Activated CD4-positive, CD25-positive, alpha-beta regulatory T cell treated with anti-CD3 and anti-CD28 coated beads, Interleukin-2, amount 50 U/mL, for 72 hours (primary cell): ENCODE data around the gene DNAH11.
"Not testable (repeated sequence)": the region's sequence is repeated elsewhere in the genome, so short reads cannot be mapped to it uniquely, and the experiment has no call there.

Experiments used
- DNase-seq: peaks from one replicate; pipeline ENCODE4 v3.0.0; 2021

Gene DNAH11

DNA sequence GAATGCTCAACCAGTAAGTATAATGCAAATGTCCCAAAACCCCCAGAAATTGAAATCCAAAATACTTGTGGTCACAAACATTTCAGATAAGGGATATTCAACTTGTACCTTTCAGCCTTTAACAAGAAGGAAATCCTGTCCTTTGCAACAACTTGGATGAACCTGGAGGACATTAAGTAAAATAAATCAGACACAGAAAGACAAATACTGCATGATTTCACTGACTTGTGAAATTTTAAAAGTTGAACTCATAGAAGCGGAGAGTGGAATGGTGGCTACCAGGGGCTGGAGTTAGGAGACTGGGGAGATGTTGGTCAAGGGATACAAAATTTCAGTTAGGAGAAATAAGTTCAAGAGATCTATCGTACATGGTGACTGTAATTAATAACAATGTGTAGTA lies 187.6 kb downstream of the DNAH11 start:
- DNase-seq = no peak

DNA sequence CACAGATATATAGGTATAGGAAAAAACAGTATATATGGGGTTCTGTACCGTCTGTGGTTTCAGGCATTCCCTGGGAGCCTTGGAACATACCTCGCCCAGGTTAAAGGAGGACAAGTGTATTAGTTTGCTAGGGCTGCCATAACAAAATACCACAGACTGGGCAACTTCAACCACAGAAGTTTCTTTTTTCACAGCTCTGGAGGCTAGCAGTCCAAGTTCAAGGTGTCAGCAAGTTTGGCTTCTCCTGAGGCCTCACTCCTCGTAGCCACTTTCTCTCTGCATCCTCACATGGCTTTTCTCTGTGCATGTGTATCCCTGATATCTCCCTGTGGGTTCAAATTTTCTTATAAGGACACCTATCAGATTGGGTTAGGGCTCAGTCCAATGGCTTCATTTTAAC lies 189.1 kb downstream of the DNAH11 start:
- DNase-seq = no peak

DNA sequence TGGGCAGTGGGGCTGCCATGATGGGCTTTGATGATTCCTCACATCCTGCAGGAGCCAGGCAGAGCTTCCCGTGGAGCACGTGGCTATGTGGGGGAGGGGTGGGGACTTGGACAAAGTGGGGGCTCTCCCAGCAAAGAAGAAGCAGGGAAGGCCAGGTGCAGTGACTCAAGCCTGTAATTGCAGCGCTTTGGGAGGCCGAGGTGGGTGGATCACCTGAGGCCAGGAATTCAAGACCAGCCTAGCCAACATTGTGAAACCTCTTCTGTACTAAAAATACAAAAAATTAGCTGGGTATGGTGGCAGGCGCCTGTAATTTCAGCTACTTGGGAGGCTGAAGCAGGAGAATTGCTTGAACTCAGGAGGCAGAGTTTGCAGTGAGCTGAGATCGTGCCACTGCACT lies 190.1 kb downstream of the DNAH11 start:
- not testable (repeated sequence) for DNase-seq

DNA sequence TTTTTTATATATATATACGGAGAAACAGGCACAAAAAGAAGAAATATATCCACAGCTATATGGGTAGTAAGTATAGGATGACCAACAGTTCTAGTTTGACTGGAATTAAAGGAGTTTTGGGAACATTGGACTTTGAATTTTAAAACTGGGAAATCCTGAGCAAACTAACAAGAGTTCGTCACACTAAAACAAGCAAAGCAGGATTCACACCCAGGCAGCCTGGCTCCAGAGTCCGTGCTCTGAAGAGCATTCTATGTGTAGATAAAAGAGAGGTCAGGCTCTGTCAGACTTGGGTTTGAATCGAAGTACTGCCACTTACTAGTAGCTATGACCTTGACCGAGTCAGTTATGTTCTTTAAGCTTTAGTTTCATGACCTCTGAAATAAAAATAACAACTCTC lies 191.0 kb downstream of the DNAH11 start:
- DNase-seq = no peak

DNA sequence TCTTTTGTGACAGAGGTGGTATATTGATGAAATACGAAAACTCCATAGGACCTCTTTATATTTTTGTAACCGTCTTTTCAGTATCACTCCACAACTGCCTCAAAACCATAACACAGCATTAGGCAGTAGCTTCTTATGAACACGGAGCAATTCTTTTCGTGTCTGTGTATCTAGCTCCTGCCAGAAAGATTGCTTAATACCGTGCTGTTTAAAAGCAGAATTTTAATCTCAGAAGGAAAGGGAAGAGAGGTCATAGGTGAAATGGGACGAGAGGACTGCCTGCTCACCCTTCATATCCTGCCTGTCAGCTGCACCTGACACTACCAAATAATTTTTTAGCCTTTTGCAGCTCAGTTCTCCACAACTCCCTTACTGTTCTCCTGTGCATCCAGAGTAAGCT lies 200.7 kb downstream of the DNAH11 start:
- no peak for DNase-seq

DNA sequence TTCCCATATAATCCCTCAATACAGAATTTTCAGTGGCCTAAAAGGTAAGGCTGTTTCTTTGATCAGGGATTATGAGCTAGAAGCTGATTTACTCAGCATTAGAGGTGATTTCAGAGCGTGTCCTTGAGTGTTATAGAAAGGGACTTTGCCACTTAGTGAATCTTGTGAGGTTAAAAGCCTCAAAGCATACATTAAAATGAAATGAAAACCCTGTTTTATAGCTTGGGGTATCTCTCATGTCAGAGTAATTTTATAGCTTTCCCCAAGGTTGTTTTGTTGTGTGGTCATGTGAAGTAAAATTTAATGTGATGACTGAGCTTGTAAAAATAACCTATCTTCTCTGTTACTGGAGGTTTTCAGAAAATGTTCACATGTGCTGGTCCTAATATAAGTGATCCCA lies 204.1 kb downstream of the DNAH11 start:
- DNase-seq = no peak

DNA sequence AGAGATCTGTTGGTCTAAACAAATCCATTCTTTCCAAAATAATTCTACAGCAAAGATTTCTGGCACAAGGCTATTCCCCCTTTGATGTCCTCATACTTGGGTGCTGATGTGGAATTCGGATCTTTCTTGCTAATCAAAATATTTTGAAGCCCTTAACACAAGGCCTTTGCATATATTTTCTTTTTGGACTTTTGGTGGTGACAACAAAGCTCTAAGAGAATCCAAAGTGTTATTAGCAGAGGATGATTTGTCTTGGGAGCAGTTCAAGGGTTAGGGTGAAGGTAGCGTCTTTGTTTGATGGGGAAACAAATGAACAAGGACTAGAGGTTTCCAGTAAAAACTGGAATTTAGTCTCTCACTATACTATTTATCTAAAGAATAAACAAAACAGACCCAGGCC lies 205.0 kb downstream of the DNAH11 start:
- DNase-seq = no peak

DNA sequence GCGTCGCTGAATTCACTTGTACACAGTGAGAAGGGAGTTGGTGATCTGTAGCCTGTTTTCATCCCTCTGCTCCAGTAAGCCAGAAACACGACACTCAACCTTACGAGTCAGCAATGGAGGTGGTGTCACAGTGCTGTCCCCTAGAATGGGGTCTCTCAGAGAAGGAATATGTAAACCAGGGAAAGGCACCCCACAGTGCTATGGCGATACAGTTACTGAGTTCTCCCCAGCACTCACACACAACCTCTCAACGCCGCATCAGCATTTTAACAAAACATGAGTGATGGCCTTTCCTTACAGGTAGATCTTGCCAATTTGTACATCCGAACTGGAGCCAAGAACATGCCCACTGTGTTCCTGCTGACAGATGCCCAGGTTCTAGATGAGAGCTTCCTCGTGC lies 206.5 kb downstream of the DNAH11 start:
- DNase-seq = no peak

DNA sequence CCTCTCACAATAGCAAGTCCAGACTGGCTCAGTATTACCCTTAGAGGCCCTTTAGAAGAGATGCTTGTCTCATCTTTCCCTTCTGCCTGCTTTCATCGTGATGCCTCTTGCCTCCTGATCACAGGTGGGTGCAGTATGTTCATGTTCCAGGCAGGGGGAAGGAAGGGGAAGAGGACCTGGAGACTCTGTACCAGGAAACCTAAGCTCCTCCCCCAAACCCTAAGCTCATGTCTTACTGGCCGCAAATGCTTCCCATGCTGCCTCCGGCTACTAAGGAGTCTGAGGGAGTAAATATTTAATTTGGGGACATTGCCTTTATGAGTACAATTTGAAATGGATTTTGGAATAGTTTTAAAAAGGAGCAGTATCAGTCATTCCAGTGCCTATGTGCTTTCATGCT lies 210.2 kb downstream of the DNAH11 start:
- no peak for DNase-seq

DNA sequence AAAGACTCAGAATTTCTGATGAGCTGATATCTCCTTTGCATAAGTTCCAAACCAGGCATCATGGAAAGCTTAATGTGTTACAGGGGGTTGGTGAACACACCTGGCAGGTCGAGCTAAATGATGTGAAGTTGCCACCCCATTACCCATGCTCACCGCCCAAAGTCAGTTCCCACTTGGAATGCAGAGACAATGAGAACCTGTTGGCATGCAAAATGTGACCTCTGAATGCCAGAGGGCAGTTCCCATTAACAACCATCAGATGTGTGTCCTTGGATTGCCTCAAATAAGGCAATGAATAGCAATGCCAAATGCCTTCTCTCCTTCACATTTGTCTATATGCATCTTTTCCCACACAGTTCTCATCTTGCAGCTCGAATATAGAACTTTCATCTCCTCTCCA lies 212.1 kb downstream of the DNAH11 start:
- no peak for DNase-seq

DNA sequence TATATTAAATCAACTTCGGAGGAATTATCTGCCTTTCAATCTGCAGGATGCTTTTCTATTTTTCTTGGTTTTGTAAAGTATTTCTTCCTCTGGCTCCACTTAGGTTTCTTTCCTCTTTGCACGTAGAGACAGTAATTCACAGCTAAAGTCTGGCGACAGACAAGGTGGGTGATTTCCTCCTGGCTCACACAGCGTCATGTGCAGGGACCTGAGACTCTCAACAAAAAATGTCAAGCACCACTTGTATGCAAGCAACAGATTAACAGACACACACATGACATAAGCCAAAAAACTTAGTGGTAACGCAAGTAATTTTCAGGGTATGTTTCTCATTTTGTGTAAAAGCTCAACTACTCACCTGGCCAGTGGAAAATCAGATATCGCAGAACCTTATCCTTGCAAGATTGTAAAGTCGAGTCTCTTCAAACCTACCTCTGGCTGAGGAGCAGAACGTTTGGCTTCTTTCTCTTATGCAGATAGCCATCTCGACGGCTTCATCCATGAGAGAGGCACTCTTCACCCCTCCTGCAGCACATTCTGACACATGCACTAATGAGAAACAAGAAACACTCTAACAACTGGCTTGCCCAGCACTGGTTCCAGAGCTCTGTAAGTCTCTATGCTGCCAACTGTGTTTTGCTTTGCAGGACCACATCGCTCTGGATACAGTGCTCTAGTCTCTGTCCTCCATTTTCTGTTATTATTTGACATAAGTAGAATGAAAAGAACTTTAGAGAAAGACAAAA lies 214.9 kb downstream of the DNAH11 start:
- no peak for DNase-seq

DNA sequence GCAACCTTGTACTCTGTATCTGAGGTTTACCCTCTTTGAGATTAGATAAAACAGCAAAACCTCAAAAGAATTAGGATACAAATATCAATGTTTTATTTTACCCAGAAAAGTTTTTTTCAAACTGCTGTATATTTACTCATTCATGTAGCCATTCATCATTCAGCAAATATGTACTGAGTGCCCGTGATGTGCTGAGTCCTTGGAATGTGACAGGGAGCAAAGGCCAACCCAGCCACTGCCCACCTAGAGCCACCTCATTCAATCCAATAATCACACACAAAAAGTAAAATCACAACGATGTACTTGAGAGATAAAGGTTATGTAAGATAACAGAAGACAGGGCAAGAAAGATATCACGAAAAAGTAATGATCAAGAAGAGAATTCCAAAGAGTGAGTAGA lies 215.4 kb downstream of the DNAH11 start:
- DNase-seq = no peak

DNA sequence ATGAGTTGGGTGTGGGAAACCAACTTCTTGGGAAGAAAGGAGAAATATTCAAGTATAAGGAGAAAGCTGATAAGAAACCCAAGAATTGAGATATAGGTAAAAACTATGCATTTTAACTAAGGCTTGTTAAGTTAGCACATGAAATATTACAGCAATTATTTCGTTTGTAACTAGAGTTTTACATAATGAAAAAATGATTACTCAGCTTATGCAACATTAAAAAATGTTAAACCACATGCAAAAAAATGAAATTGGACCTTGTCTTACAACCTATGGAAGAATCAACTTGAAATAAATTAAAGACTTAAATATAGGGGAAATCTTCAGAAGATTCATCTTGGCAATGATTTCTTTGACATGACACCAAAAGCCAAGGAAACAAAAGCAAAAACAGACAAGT lies 219.6 kb downstream of the DNAH11 start:
- DNase-seq = no peak

DNA sequence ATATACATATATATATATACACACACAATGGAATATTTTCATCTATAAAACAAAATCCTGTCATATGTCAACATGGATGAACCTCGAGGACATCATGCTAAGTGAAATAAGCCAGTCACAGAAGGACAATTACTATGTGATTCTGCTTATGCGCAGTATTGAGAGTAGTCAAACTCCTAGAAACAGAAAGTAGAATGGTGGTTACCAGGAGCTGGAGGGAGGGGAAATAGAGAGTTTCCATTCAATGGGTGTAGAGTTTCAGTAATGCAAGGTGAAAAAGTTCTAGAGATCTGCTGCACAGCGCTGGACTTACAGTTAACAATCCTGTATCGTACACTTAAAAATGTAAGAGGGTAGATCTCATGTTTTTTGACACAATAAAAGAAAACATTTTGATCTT lies 221.0 kb downstream of the DNAH11 start:
- DNase-seq = no peak

DNA sequence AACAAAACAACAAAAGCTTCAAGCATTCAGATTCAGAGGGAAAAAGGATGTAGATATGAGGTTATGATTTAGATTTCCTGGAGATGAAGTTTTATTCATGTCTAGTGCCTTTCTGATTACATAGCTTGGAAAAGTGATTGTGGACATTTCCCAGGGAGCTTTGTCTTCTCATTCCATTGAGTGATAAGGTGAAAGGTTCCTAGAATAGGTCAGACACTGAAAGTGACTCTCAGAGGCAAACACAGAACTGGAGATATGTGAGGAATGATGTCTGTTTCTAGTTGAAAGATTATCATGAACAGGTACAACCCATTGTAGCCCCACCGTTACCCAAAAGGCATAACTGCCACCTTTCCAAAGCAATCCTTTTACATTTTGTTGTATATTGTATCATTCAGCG lies 223.4 kb downstream of the DNAH11 start:
- no peak for DNase-seq

DNA sequence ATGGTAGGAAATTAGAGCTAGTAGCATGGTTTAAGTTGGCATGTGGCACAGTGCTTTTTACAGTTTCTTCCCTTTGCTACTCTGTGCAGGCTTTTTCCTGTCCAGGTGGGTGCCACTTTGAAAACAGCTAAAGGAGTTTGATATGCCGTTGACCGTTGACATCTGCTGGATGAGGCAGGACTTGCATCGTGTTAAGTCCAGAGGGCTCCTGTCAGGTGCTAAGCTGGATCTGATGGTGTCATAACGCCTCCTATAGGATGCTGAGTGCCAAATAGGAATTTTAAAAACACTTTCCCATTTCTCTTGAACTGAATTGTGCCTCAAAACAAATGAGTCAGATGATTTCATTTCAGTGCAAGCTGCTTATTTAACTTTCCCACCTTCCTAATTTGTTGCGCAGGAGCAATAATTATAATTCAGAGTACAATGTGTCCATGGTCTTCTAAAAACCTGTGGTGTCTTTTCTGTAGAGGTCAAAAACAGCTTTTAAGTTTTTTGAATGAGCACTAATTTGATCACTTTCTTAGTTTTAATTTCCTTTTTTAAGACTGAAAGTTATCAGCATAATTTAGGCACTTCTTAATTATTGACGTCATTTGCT lies 224.6 kb downstream of the DNAH11 start:
- DNase-seq = no peak

DNA sequence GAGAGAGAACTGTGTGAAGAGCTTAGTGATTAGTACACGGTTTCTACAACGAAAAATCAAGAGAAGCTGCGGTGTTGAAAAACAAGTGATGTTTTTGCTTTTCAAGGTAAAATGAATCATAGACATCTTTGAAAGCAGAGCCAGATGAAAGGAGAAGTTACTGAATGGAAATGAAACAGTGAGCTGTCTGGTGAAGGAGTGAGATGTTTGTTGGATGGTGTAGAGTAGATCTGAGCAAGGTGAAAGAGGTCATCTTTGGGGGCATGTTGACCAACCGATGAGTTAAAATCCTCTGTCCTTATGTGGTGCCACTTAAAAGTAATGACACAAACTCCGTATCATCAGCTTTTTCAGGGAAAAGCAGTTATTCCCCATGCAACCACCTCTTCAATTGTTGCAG lies 225.4 kb downstream of the DNAH11 start:
- no peak for DNase-seq

DNA sequence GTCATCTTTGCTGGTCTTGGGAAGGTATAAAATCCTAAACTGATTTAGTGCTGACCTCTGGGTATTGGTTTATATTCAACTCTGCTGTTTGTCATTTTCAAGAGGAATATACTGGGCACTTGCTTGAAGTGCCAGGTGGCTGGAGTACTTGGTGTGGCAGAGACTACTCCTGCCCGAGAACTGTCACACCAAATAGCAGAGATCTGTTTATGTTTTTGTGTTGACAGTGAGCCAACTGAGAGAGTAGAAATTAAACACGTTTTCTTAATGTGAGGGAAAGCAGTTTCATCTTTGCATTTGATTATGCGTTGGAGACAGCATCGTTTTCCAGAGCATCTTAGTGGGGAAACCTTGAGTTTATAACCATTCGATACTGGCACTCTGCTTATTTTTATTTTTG lies 228.4 kb downstream of the DNAH11 start:
- DNase-seq = no peak

DNA sequence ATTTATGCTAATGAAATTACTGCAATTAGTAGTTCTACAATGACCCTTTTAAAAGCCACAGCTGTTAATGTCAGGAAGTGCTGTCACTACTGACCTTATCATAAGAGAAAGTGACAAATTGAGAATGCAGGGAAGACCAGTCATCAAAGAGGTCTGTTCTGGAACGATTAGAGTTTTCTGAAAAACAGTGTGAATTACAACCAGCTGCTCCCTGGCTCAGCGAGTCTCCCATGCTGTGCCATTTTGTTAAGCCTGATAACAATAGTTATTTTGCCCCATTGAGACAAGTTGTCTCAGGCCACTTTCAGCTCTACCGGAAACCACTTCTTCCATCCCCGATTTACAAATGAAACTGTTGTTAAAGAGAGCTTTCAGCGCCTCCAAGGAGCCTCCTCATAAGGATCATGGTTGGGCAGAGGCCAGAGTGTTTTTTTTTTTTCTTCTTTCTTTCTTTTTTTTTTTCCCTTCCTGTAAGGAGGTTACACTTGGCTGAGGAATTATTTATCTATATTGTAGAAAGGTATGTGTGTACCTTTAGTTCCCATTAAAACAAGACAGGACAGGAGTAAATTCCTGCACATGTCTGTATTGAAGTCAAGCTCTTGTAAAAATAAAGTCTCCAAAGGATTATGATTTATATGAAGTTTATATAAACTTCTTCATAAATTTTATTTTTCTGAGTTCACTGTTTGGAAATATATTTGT lies 229.2 kb downstream of the DNAH11 start:
- DNase-seq = no peak

DNA sequence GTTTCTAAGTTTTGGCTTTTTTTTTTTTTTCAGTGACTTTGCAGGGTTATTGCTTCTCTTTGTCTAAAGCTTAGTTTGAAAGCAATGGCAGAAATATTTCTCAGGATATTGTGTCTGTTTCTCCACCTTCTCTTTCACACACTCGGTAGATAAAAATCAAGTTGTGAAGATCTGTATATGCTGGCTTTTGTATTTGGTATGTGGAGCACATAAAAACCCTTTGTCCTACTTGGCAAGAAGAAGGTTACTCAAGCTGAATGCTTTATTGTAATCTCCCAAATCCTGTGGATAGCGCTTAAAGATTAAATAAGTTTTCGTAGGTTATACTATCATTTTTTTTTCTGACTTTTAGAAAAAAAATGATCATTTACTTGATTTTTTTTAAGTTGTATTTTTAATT lies 230.5 kb downstream of the DNAH11 start:
- DNase-seq = no peak

DNA sequence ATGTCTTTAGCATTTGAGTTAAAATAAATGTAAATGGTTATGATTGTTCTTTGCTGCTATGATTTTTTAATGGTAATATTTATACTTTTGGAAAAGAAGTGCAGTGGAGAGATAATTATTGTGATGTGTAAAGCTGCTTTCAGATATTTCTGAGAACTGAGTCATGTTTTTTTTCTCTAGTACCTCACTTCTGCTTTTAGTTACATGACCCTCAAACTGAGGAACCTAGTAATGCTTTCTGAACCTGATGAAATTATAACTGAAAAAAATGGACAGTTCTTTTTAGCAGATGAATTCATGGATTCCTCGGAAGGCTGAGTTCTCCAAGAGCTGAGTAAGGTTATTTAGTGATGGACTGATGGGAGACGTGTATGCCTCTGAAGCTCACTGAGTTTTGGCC lies 235.1 kb downstream of the DNAH11 start:
- DNase-seq = no peak

DNA sequence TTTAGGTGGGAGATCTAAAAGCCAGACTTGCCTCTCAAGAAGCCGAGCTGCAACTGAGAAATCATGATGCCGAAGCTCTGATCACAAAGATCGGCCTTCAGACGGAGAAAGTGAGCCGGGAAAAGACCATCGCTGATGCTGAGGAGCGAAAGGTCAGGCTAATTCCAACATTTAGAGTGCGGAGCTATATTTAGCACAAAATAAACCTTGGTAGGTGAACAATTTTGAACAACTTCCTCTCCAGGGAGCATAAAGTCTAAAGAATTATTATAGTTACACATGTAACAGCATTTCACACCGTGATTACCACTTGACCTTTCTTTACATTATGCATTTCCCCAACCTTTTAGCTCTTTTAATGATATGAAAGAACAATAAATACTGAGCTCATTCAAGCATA lies 236.1 kb downstream of the DNAH11 start:
- DNase-seq = no peak

DNA sequence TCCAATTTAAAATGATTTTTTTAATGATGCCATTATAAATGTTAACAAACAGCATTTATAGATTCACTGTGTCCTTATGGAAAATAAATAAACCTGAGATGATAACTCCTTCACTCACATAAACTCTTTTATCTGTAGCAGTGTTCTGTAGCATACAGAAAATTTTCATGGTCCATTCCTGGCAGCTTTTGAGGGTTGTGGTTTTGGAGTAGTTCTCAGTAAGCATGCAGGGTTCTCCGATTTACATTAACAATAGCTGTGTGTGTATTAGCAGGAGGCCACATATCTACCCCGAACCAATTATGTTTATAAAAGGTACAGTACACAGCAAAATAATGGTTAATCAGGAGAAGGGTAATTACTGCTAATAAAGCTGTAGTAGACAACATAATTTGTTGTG lies 240.2 kb downstream of the DNAH11 start:
- no peak for DNase-seq

DNA sequence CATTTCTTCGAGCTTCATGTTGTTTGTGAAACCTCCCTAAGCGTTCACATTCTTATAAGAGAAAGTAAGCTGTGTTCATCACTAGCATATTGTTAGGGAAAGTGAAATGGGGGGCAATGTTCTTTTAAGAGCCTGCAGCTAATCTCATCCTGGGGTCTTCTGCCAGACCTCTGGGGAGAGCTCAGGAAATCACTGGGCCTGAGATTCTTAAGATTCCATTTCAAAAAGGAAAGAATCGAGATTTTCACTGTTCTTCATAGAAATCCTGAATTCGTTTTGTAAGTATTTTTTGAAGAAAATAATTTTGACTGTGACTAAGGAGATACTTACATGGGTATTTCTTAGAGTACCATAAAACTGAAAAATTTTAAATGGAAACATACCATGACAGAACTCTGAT lies 242.2 kb downstream of the DNAH11 start:
- DNase-seq = no peak

DNA sequence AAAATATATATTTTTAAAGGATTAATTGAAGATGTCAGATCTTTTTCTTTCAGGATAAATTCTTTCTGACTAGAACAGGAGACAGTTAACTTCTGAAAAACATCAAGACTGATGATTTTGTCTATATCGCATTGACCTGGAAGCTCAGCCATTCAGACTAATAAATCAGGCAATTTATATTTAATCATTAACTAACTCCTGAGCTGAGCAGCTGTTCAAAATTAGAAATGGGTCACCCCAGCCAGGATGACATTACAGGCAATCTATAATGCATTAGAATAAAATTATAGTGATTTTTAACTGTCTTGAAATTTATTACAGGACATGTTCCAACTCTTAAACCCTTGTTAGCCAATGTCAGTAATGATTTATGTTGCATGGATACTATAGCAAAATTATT lies 263.0 kb downstream of the DNAH11 start:
- no peak for DNase-seq
